Measurements from ENCODE around the gene CAPS2.

Gene CAPS2

DNA sequence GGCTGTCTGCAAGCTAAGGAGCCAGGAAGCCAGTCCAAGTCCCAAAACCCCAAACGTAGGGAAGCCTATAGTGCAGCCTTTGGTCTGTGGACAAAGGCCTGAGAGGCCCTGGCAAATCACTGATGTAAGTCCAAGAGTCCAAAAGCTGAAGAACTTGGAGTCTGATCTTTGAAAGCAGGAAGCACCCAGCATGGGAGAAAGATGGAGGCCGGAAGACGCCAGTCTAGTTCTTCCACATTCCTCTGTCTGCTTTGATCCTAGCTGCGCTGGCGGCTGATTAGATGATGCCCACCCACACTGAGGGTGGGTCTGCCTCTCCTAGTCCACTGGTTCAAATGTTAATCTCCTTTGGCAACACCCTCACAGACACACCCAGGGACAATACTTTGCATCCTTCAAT lies 58.5 kb downstream of the CAPS2 start:
- TF ChIP-seq CTCF (IDR thresholded peaks at IDR 0.05) = no peak

- TF ChIP-seq CTCF (IDR thresholded peaks at IDR 0.05) = no peak
Measured at GRCh38 chr12:75270157-75270556, 60.0 kb downstream of the CAPS2 start.

GRCh38 chr12:75269209-75269608 lies 60.9 kb downstream of the CAPS2 start:
- TF ChIP-seq CTCF (IDR thresholded peaks at IDR 0.05) = no peak

GRCh38 chr12:75260316-75260715 lies 69.8 kb downstream of the CAPS2 start:
- no peak for TF ChIP-seq CTCF (IDR thresholded peaks at IDR 0.05)

DNA sequence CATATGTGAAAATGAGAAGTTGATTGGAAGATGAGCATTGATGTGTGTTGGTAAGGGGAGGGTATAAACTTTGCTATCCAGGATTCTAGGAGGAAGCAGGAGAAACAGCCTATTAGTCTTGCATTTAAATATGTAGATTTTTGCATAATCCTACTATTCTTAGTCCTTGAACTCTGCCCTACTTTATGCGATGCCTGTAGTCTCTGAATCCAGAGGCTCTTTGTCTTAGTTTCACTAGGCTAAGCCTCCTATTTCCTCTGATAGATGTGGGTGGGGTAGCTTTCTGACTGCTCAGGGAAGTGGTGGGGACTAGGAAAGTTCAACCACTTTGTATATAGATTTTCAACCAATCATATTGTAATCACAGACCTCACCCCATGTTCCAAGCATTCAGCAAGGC lies 71.0 kb downstream of the CAPS2 start:
- no peak for TF ChIP-seq CTCF (IDR thresholded peaks at IDR 0.05)

- no peak for TF ChIP-seq CTCF (IDR thresholded peaks at IDR 0.05)
Measured at GRCh38 chr12:75257510-75257909, 72.6 kb downstream of the CAPS2 start.

GRCh38 chr12:75245108-75245507 lies 85.0 kb downstream of the CAPS2 start:
- TF ChIP-seq CTCF (IDR thresholded peaks at IDR 0.05) = no peak

- TF ChIP-seq CTCF (IDR thresholded peaks at IDR 0.05) = no peak
Measured at GRCh38 chr12:75239987-75240386, 90.1 kb downstream of the CAPS2 start.
